Anterior cingulate cortex (tissue), 58 donors: ENCODE results near the gene COLEC12.
A peak's percentile ranks its signal among the peaks of the same experiment; 100 is the strongest.

Experiments used
- DNase-seq, 58 donors: peaks; one replicate each; lab custom pipeline; 2025; lab: John Stamatoyannopoulos, UW

COLEC12 gene

DNA sequence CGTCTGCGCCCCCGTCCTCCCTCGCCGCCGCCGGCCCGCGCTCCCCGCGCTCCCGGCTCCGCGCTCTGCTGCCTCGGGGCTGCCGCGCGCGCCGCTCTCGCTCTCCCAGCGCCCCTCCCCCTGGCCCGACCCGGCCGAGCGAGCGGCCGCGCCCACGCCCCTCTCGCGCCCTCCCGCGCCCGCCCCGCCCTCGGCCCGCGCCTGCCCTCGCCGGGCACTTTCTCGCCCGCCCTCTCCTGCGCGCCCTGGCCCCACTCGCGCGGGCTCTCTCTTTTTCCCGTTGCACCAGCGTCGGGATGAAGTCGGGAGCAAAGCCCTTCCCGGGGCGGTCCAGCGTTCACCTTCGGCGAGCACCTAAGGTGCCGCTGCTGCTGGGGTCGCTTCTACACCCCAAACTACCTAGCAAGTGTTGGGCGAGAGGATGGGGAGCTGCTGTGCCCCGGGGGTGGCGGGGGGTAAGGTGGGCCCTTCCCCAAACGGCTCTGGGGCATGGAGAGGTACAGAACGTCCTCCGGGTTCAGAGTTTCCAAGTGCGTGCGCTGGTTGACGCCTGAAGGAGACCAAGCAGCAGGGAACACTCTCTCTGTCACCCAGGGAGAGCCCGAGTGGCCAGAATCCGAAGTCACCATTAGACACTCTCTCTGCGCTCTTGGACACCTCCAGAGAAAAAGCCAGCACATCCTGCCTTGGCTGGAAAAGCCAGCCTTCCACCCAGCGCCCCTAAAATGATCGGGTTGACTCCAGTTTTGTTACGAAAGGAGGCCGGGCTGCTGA lies at the start of gene COLEC12:
Gene COLEC12 (minus strand): TSS at position 70 of the 774 bp plus-strand sequence. CDS start 187 bp downstream, outside the sequence.
- DNase-seq = peak in 5 of 58 donors; percentile 5 to 31 (median 10)

DNA sequence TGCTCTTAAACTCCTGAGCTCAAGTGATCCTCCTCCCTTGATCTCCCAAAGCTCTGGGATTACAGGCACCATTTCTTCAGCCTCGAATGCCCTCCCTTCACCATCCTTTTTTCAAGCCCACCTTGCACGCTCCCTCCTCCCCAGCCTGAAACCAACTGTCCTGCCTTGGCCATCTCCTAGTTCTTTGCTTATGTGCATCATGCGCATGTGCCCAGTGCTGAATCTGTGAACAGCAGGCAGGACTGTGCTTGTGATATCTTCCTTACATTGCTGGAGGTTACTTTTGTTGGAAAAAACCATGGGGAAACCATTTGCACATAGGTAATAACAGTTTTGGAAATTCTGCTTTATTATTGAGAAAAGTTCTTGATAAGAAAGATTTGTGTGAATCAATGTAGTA lies 49.5 kb upstream of the COLEC12 start:
- no peak for DNase-seq

- no peak for DNase-seq
These were observed 43.1 kb upstream of the COLEC12 start for GRCh38 chr18:543447-544078.

- no peak for DNase-seq
These were observed 33.6 kb upstream of the COLEC12 start for GRCh38 chr18:533995-534601.

DNA sequence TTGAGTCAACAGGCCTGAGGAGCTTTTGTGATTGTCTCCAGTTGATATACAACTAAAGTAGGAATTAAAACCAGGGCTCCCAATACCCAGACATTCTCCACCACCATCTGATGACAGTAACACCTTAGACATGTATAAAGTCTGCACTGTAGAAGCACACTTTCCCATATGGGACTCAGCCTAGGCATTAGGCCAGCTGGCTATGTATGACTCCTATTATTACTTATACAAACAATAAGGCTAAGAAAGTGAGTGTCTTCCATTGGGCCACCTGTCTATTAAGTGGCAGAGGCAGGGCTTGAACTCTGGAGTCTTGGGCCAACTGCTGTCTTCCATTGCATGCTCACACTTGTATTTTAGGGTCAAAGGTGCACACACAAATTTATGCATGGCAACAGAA lies 32.1 kb upstream of the COLEC12 start:
- DNase-seq = no peak

- DNase-seq = no peak
These were observed 31.5 kb upstream of the COLEC12 start for GRCh38 chr18:532018-532417.

GRCh38 chr18:527146-527545 lies 26.6 kb upstream of the COLEC12 start:
- DNase-seq = no peak

DNA sequence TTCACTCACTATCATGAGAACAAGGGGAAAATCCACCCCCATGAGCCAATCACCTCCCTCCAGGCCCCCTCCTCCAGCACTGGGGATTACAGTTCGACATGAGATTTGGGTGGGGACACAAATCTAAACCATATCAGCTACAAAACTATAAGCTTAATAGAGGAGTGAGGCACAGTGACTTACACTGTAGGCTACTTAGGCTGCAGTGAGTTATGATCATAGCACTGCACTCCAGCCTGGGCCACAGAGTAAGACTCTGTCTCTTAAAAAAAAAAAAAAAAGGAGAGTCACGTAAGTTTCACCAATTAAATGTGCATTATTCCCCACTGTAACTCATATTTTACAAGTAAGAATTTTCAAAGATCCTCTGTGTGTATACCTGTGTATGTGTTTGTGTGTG lies 26.2 kb upstream of the COLEC12 start:
- no peak for DNase-seq

- no peak for DNase-seq
These were observed 24.7 kb upstream of the COLEC12 start for GRCh38 chr18:525036-525797.

DNA sequence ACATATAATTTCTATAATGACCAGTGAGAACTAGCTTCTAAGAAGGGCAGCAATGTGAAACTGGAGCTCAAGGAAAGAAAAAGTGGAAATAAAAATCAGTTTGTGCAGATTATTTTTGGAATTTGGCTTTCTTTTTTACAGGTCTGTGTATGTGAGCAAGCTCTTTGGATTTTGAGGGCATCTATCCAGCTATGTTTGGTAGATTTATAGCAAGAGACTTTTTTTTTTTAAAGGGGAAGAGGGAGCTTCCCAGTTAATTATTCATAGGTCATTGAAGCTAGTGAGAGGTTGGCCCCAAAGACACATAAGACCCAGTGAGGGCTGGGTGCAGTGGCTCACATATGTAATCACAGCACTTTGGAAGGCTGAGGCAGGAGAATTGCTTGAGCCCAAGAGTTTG lies 24.0 kb upstream of the COLEC12 start:
- no peak for DNase-seq

DNA sequence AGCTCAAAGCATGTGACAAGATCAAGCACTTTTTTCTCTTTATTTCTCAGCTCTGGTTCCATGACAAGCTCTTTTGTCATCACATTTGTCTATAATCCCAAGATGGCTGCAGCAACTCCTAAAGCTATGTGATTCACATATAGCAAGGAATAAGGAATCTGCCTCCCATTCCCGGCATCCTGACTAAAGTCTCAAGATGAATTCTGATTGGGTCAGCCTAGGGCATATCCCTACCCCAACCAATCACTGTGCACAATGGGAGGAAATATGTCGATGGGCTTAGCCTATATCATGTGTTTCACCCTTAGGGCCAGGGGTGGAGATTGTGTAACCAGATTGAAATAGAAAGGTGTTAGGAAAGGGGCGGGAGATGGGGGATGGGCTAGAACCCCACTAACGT lies 23.1 kb upstream of the COLEC12 start:
- DNase-seq = no peak

DNA sequence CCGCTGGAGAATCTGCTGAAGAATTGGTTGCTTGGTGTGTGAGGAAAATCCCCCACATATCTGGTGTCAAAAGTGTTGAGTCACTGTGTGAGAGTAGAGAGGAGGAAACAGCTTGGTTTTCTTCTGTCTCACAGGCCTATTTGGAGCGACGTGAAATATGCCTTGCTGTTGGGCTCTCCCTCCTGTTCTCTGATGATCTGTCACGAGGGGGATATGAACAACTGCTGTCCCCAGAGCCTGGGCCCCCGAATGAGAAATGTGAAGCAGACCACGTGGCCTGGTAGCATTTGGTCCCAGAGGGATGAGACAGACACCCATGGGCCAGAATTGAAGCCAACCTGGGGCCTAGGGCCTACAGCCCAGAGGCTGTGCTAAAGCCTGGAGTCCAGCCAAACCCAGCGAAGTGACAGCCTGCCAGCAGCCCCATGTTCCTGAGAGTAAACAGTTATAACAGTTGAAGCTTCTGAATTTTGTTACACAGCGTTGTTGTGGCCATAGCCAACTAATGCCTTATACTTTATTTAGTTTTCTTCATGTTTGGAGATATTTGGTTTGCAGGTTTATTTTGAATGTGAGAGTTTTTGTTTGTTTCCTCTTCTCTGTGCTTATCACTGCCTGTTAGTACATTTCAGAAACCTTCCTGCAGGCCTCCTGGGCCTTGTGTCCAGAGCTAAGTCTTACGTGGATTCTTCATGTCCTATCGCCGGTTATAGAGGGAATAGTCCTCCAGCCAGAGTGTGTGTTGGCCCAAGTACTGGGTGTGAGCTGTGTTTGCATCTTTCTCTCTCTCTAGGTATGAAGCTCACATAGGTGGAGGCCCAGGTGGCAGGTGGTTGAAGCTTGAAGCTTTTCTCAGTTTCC lies 18.7 kb upstream of the COLEC12 start:
- DNase-seq = peak in 38 of 58 donors; percentile 5 to 68 (median 26)

DNA sequence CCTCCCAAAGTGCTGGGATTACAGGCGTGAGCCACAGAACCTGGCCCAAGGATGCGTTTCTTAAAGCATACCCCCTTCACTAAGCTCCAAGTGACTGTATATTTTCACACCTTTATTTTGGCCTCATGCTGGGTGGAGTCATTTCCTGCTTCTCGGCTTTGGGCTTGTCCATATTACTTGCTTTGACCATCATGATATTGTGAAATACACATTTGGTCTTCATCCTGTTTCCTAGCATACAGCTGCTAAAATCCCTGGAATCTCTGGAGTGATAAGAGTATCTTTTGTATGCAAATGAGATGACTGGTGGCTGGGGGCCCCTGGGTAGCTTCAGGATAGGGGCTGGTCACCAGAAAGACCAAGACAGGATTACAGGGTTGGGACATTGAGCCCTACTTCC lies 17.6 kb upstream of the COLEC12 start:
- DNase-seq = no peak

- DNase-seq = no peak
These were observed 15.3 kb upstream of the COLEC12 start for GRCh38 chr18:515838-516237.

DNA sequence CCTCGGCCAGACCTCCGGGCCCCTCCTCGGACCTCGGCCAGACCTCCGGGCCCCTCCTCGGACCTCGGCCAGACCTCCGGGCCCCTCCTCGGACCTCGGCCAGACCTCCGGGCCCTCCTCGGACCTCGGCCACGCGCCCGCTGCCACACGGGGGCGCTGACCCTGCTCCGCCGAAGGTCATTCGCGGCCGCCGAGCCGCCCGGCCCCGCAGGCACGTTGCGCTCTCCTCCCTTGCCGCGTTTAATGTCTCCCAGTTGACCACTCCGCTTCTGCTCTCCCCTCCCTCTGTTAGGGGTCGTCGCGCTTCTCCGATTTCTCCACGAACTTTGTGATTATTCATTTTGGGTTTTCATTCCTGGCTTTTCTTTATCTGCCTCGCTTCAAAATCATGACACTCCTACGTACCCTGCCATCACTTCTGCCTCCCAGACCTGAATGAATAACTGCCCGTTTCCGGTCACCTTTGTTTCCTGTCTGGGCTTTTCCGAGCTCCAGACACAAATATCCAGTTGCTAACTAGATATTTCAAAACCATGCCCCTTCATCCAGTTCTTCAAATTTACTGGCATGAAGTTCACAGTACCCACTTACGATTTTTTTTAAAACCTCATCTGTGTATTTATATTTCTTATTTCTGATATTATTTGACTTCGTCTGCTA lies 14.8 kb upstream of the COLEC12 start:
- DNase-seq = no peak

DNA sequence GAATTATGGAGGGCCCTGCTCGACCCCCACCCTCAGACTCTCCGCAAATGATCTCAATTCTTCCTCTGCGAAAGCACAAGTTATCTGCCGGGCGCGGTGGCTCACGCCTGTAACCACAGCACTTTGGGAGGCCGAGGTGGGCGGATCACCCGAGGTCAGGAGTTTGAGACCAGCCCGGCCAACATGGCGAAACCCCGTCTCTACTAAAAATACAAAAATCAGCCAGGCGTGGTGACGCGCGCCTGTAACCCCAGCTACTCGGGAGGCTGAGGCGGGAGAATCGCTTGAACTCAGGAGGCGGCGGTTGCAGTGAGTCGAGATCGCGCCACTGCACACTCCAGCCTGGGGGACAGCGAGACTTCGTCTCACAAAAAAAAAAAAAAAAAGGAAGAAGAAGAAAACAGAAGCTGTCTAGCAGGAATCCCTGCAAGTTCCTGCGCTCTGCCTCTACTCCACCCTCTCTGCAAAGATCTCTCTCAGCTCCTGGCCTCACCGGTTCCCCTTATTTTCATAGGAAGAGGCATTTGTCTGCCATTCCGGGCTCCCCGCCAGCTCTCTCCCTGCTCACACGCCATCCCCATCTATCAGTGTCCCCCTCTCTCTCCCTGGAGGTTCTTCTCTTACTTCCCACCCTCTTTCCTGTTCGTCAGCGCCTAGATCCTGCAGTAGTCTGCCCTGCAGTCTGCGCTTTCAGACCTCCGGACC lies 13.5 kb upstream of the COLEC12 start:
- DNase-seq = no peak

- DNase-seq = no peak
These were observed 12.5 kb upstream of the COLEC12 start for GRCh38 chr18:512957-513356.

- no peak for DNase-seq
These were observed 8.3 kb upstream of the COLEC12 start for GRCh38 chr18:508835-509234.

DNA sequence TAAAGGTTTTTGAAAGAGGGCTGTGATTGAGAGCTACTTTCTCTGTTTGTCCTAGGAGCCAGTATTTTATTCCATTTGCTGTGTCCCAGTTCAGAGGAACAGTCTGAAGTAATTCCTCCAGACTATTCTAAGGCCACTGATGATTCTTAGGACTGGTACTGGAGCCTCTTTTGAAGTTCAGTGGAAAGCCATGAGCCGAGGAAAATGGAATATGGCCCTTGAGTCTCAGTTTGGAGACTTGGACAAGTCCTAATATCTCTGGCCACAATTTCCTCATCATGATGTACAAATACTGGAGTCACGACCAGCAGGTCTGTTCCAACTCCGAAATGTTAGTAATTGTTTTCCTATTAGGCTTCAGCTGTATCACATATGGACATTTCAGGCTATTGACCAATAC lies 7.1 kb upstream of the COLEC12 start:
- DNase-seq = no peak
